Peyer's patch (tissue), 4 donors: ENCODE measurements around the gene FRMD5. TPM values are rescaled to one million over a fixed set of nuclear protein-coding genes. Genes with fewer than 3 reads are reported as not detected.
A peak's percentile ranks its signal among the peaks of the same experiment; 100 is the strongest.

Experiments
- DNase-seq, 3 donors: peaks; one replicate each; pipeline ENCODE4 v3.0.0-alpha.2; 2017 to 2019
- H3K27ac ChIP-seq, 4 donors: fragments of 200-600 bp; sonication (generic); one replicate each; pipeline ENCODE4 v1.5.1; 2016 to 2019
- H3K27me3 ChIP-seq, 2 donors: fragments of 200-600 bp; sonication (generic); one replicate each; pipeline ENCODE4 v1.5.1; 2019
- H3K36me3 ChIP-seq, 3 donors: fragments of 200-600 bp; sonication (generic); one replicate each; pipeline ENCODE4 v1.5.1; 2016 to 2019
- H3K4me1 ChIP-seq, 4 donors: fragments of 200-600 bp; sonication (generic); one replicate each; pipeline ENCODE4 v1.5.1; 2016 to 2019
- H3K4me3 ChIP-seq, 4 donors: fragments of 200-600 bp; sonication (generic); 1 replicate in 3 of 4; 2 replicates in 1 of 4; pipeline ENCODE4 v1.5.1; 2016 to 2019; ENCODE audit warnings: mild to moderate bottlenecking in 1 of 4
- H3K9me3 ChIP-seq, 4 donors: fragments of 200-600 bp; sonication (generic); one replicate each; pipeline ENCODE4 v1.5.1; 2016 to 2019; ENCODE audit warnings: mild to moderate bottlenecking in 1 of 4
- CTCF ChIP-seq, 6 experiments: fragments of 450-650 bp in 4 of 6; fragments of 200-600 bp in 2 of 6; sonication (generic) in 1 of 6; IDR thresholded peaks; one replicate each; pipeline ENCODE4 v1.5.1; 2017 to 2019; ENCODE audit warnings: antibody characterized with exemption in 6 of 6, mild to moderate bottlenecking in 3 of 6, moderate library complexity in 1 of 6
- POLR2A ChIP-seq, 2 donors: fragments of 450-650 bp; IDR thresholded peaks; one replicate each; pipeline ENCODE4 v1.5.1; 2017; ENCODE audit warnings: antibody characterized with exemption in 2 of 2, mild to moderate bottlenecking in 2 of 2, moderate library complexity in 2 of 2
- total RNA-seq, 4 donors: library from RNA; depleted of rRNA; stranded (reverse); fragments of >200 nt; gene quantifications; one replicate each; pipeline ENCODE4 v1.1.0, GENCODE V29; 2016

The FRMD5 gene
- total RNA-seq, 4 donors from 2014 or later, result 0.54 to 5.0 (median 0.57) TPM; not detected in 1

- Histone ChIP-seq H3K36me3 (no peaks in the 10 kb centered on the region), H3K4me3 (no peak overlapping the region), H3K27ac (no peak overlapping the region), H3K9me3 (no peaks in the 10 kb centered on the region), H3K4me1 (no peaks in the 10 kb centered on the region), H3K27me3 (no peaks in the 10 kb centered on the region)
- no peak for TF ChIP-seq POLR2A (IDR thresholded peaks at IDR 0.05)
- no peak for TF ChIP-seq CTCF (IDR thresholded peaks at IDR 0.05)
- no peak for DNase-seq
These were observed 306.0 kb downstream of the FRMD5 start for GRCh38 chr15:43889042-43889441.

DNA sequence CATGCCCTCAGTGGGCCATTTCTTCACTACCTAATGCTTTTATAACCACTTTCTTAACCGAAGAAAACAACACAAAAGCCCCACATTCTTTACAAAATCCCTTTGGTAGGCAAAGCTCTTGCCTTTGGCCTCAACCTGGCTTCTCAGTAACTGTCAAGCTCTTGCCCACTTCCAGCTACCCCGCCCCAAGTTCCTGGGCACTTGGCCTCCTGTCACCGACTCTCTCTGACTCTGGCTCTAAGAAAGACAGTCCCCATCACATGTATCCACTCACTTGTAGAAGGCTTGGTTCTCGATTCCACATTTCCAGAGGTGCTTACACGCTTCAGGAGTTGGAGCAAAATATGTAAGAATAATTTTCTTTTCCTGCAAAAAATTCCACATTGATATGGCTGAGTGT lies 307.2 kb downstream of the FRMD5 start:
- Histone ChIP-seq H3K36me3 (no peaks in the 10 kb centered on the region), H3K9me3 (no peaks in the 10 kb centered on the region), H3K27ac (no peak overlapping the region), H3K4me3 (no peak overlapping the region), H3K27me3 (no peaks in the 10 kb centered on the region), H3K4me1 (no peaks in the 10 kb centered on the region)
- TF ChIP-seq CTCF (IDR thresholded peaks at IDR 0.05) (no peak), POLR2A (IDR thresholded peaks at IDR 0.05) (no peak)
- no peak for DNase-seq

- Histone ChIP-seq H3K36me3 (no peaks in the 10 kb centered on the region), H3K4me3 (no peak overlapping the region), H3K9me3 (no peaks in the 10 kb centered on the region), H3K4me1 (no peaks in the 10 kb centered on the region), H3K27me3 (no peaks in the 10 kb centered on the region), H3K27ac (no peak overlapping the region)
- no peak for TF ChIP-seq POLR2A (IDR thresholded peaks at IDR 0.05)
- TF ChIP-seq CTCF (IDR thresholded peaks at IDR 0.05), result no peak
- no peak for DNase-seq
These were observed 308.5 kb downstream of the FRMD5 start for GRCh38 chr15:43886558-43886957.

- H3K4me3 ChIP-seq, result no peak overlapping the region
- H3K9me3 ChIP-seq, result no peaks in the 10 kb centered on the region
- H3K36me3 ChIP-seq, result no peaks in the 10 kb centered on the region
- no peaks in the 10 kb centered on the region for H3K27me3 ChIP-seq
- no peak for TF ChIP-seq POLR2A (IDR thresholded peaks at IDR 0.05)
- TF ChIP-seq CTCF (IDR thresholded peaks at IDR 0.05), result no peak
- no peak overlapping the region for H3K27ac ChIP-seq
- no peaks in the 10 kb centered on the region for H3K4me1 ChIP-seq
- DNase-seq, result no peak
These were observed 311.5 kb downstream of the FRMD5 start for GRCh38 chr15:43883571-43883970.

DNA sequence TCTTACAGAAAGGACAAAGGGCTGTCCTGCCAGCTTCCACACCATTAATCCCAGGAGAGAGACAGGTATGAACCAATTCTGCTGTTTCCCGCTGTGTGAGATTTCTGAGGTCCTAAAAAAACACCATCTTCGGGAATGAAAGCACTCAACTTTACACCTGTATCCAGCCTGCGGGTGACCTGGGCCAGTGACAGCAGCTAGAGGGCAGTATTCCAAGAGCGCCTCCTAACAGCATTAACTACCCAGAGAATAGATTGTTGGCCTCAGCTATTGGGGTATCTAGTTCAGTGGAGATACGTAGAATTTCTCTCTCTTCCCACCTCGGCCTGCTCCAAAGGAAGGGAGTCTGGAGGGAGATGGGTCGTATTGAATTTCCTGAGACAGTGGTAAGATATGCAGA lies 313.1 kb downstream of the FRMD5 start:
- Histone ChIP-seq H3K36me3 (no peaks in the 10 kb centered on the region), H3K4me3 (no peak overlapping the region), H3K27me3 (no peaks in the 10 kb centered on the region), H3K9me3 (no peaks in the 10 kb centered on the region), H3K4me1 (no peaks in the 10 kb centered on the region), H3K27ac (no peak overlapping the region)
- TF ChIP-seq CTCF (IDR thresholded peaks at IDR 0.05) (peak in 5 of 6 experiments; percentile 5 to 37 (median 28)), POLR2A (IDR thresholded peaks at IDR 0.05) (no peak)
- peak in 1 of 3 donors; percentile 54 for DNase-seq

- TF ChIP-seq POLR2A (IDR thresholded peaks at IDR 0.05), result no peak
- TF ChIP-seq CTCF (IDR thresholded peaks at IDR 0.05), result no peak
- Histone ChIP-seq H3K9me3 (no peaks in the 10 kb centered on the region), H3K4me3 (no peak overlapping the region), H3K27ac (no peak overlapping the region), H3K36me3 (no peaks in the 10 kb centered on the region), H3K27me3 (no peaks in the 10 kb centered on the region), H3K4me1 (no peaks in the 10 kb centered on the region)
- no peak for DNase-seq
These were observed 313.8 kb downstream of the FRMD5 start for GRCh38 chr15:43881245-43881644.
